ENCODE data around the gene PIN1. TPM values are rescaled to one million over a fixed set of nuclear protein-coding genes. Genes with fewer than 3 reads are reported as not detected.

The PIN1 gene
- total and polyA plus RNA-seq, 2 of the 8 experiments (the other 6 are each of a cell fraction or from before 2014, with no cell fraction given) = 78.3 to 90.8 TPM

DNA sequence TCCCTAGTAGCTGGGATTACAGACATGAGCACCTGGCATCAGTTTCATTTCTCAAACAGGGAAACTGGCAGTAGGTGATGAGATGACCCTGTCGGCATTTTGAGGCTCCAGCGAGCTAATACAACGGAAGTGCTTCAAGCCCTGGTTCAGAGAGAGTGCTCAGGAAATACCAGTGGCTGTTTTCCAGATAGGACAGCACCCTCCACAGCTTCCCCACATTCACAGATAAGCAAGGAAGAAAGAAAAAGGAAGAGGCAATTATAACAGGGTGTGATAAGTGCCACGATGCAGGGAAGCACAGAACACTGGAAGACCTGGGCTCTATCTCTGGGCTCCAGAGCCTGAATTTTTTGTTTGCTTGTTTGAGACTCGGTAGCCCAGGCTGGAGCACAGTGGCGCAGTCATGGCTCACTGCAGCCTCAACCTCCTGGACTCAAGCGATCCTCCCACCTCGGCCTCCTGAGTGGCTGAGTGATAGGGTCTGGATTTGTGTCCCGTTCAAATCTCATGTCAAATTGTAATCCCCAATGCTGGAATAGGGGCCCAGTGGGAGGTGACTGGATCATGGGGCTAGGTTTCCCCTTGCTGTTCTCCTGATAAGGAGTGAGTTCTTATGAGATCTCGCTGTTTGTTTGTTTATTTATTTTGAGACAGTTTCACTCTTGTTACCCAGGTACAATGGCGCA lies 43.5 kb downstream of the PIN1 start:
- 80% methylated on average over 11 of the region's 11 CpGs; no CpG with 5 or more reads in 1 of the 2 experiments for WGBS, 2 experiments (ENCODE audit: extremely low coverage in 1 of 2, insufficient coverage in 1 of 2, insufficient read length in 1 of 2, insufficient replicate concordance in 2 of 2, low coverage in 1 of 2, low lambda C conversion rate in 2 of 2, missing lambda C conversion rate in 1 of 2)
- no peak overlapping the region for H2BK12ac ChIP-seq (ENCODE audit: low read depth, low read length)

More for the DNA sequence above, 43.5 kb downstream of the PIN1 start:
- H2BK5ac ChIP-seq (ENCODE audit: low read depth, low read length) = no peak overlapping the region
- H3K4me2 ChIP-seq (ENCODE audit: insufficient read depth in 1 of 2, low read depth in 2 of 2, low read length in 2 of 2) = no peak overlapping the region
- H4K20me1 ChIP-seq (replicated peaks in 1 of 2; ENCODE audit: control insufficient read depth in 1 of 2, insufficient read depth in 2 of 2, low read length in 2 of 2) = peaks cover 0 to 3% of the 10 kb centered on the region in 2 experiments
- H3K4ac ChIP-seq (replicated peaks; ENCODE audit: insufficient read length, low read depth, low read length) = no peak overlapping the region
- H3K27me3 ChIP-seq (replicated peaks in 1 of 4; ENCODE audit: control insufficient read depth in 3 of 4, extremely low read depth in 1 of 4, insufficient read depth in 3 of 4, low read length in 3 of 4) = no peaks in the 10 kb centered on the region
- H3K79me1 ChIP-seq (ENCODE audit: low read depth, low read length) = peaks cover 4% of the 10 kb centered on the region; the same call in 1 of the 2 replicates
- ChIA-PET POLR2A (ENCODE audit: partially characterized antibody) (interaction anchor here (0.9 to 1.2 kb wide), 3 partner anchors 10 to 11 kb away, joined by 5 to 8 read pairs (median 7); no protein-coding TSS in a partner anchor), CTCF (ENCODE audit: partially characterized antibody) (interaction anchor here (1.1 kb wide), 1 partner anchor 9 kb away, joined by 4 read pairs; no protein-coding TSS in a partner anchor)
- H4K8ac ChIP-seq (ENCODE audit: extremely low read depth, insufficient read depth, low read length) = no peak overlapping the region
- FAIRE-seq (no peak), DNase-seq (ENCODE audit: low read depth in 1 of 2, low spot score in 2 of 2) (no peak)
- no peak overlapping the region for H2BK120ac ChIP-seq (replicated peaks; ENCODE audit: low read depth, low read length)
- H3K4me3 ChIP-seq (ENCODE audit: extremely low read depth in 1 of 4, insufficient read depth in 2 of 4, low read depth in 3 of 4, low read length in 4 of 4) = no peak overlapping the region
- no peak for TF ChIP-seq NRF1 (IDR thresholded peaks at IDR 0.05; ENCODE audit: low read depth, low read length)
- TF ChIP-seq CHD1 (IDR thresholded peaks at IDR 0.05; ENCODE audit: low read depth, low read length) = no peak
- TF ChIP-seq GABPA (IDR thresholded peaks at IDR 0.05; ENCODE audit: borderline replicate concordance, insufficient read depth, low read length) = no peak
- H3K23ac ChIP-seq (ENCODE audit: insufficient read length) = no peak overlapping the region
- no peak overlapping the region for H2BK20ac ChIP-seq (ENCODE audit: low read length)
- H3K23me2 ChIP-seq (ENCODE audit: low read depth, low read length) = no peaks in the 10 kb centered on the region
- no peak overlapping the region for H3K27ac ChIP-seq (ENCODE audit: low read depth, low read length)
- H3K4me1 ChIP-seq (replicated peaks in 1 of 4; ENCODE audit: control insufficient read depth in 3 of 4, insufficient read depth in 4 of 4, low read length in 3 of 4) = peaks cover 0 to 6% (median 0%) of the 10 kb centered on the region in 4 experiments; a peak in 5 of 7 replicates
- no peak overlapping the region for H2AK5ac ChIP-seq (ENCODE audit: low read depth, low read length)
- H4K5ac ChIP-seq (ENCODE audit: insufficient read length, low read depth, low read length) = no peak overlapping the region
- no peak overlapping the region for H3K56ac ChIP-seq (replicated peaks; ENCODE audit: insufficient read length, low read depth, low read length)
- no peaks in the 10 kb centered on the region for H3K36me3 ChIP-seq (ENCODE audit: control insufficient read depth in 2 of 4, insufficient read depth in 4 of 4, low read length in 3 of 4)
- H3K9me3 ChIP-seq (ENCODE audit: insufficient read depth in 2 of 2, low read depth in 1 of 2, low read length in 1 of 2) = no peaks in the 10 kb centered on the region
- H3K14ac ChIP-seq (ENCODE audit: insufficient read length) = no peak overlapping the region
- H3K79me2 ChIP-seq (ENCODE audit: control insufficient read depth in 1 of 2, insufficient read depth in 2 of 2, low read length in 2 of 2) = no peaks in the 10 kb centered on the region; a peak in 1 of 4 replicates
- no peak overlapping the region for H2AFZ ChIP-seq (ENCODE audit: low read length)
- no peak overlapping the region for H3K18ac ChIP-seq (ENCODE audit: extremely low read depth, low read length)
- H4K91ac ChIP-seq (replicated peaks; ENCODE audit: insufficient read length, low read length) = no peak overlapping the region
- no peak overlapping the region for H3K9ac ChIP-seq (replicated peaks in 1 of 4; ENCODE audit: extremely low read depth in 1 of 4, low read depth in 3 of 4, low read length in 3 of 4)
- no peak overlapping the region for H2BK15ac ChIP-seq (ENCODE audit: low read length)
